GM19043 (cell line): ENCODE results near the gene LY6G6D.
A peak's percentile ranks its signal among the peaks of the same experiment; 100 is the strongest.

Source experiments
- ATAC-seq: cut with Tn5 transposase; IDR thresholded peaks from one replicate; pipeline ENCODE4 v1.9.1; 2021; ENCODE audit warnings: low read depth; ENCODE audit not compliant: unreplicated experiment

Gene LY6G6D

GRCh38 chr6:31715022-31715958 is at the start of gene LY6G6D:
Gene LY6G6D (plus strand): TSS chr6:31715348. CDS start chr6:31715356, 8 bp downstream.
- ATAC-seq = no peak

GRCh38 chr6:31665501-31666336 is 49.4 kb upstream of the LY6G6D start, which contains the start of gene CSNK2B:
Gene CSNK2B (plus strand): TSS chr6:31666080. CDS start chr6:31666832, 752 bp downstream.
- peak; percentile 81 for ATAC-seq

GRCh38 chr6:31666337-31666965 is 48.7 kb upstream of the LY6G6D start:
- no peak for ATAC-seq

- no peak for ATAC-seq
Observed at GRCh38 chr6:31669676-31670075, 45.5 kb upstream of the LY6G6D start, which contains the start of gene LY6G5B. Gene LY6G5B (plus strand): TSS chr6:31669976. CDS start chr6:31670951, 975 bp downstream.

- ATAC-seq = no peak
Observed at GRCh38 chr6:31676322-31676903, 38.7 kb upstream of the LY6G6D start.

- no peak for ATAC-seq
Observed at GRCh38 chr6:31676904-31677303, 38.2 kb upstream of the LY6G6D start.

- no peak for ATAC-seq
Observed at GRCh38 chr6:31677955-31678354, 37.2 kb upstream of the LY6G6D start.

GRCh38 chr6:31680226-31681134 is 34.7 kb upstream of the LY6G6D start, which contains the start of gene LY6G5C:
Gene LY6G5C (minus strand): TSS chr6:31681067. CDS start chr6:31680373, 694 bp downstream.
- no peak for ATAC-seq

- ATAC-seq = no peak
Observed at GRCh38 chr6:31681135-31681671, 33.9 kb upstream of the LY6G6D start.

- ATAC-seq = no peak
Observed at GRCh38 chr6:31683591-31683990, 31.6 kb upstream of the LY6G6D start.

- ATAC-seq = no peak
Observed at GRCh38 chr6:31686483-31686882, 28.7 kb upstream of the LY6G6D start.

- ATAC-seq = no peak
Observed at GRCh38 chr6:31687321-31687720, 27.8 kb upstream of the LY6G6D start.

GRCh38 chr6:31687860-31688693 is 27.1 kb upstream of the LY6G6D start:
- ATAC-seq = no peak

GRCh38 chr6:31689249-31690110 is 25.7 kb upstream of the LY6G6D start:
- no peak for ATAC-seq

- no peak for ATAC-seq
Observed at GRCh38 chr6:31690231-31691077, 24.7 kb upstream of the LY6G6D start.

- no peak for ATAC-seq
Observed at GRCh38 chr6:31691078-31691463, 24.1 kb upstream of the LY6G6D start.
